ENCODE results near the gene MECR. TPM values are rescaled to one million over a fixed set of nuclear protein-coding genes. Genes with fewer than 3 reads are reported as not detected.

The MECR gene
- total and polyA plus RNA-seq, 10 of the 15 experiments (the other 5 are each of a cell fraction or from before 2014, with no cell fraction given): 7.6 to 66.3 (median 38.7) TPM

- no TSS peak for BruUV-seq (replicated peaks)
- Histone ChIP-seq H3K4me1 (ENCODE audit: control insufficient read depth, insufficient read depth, low read length) (peaks cover 13% of the 10 kb centered on the region; the same call in 1 of the 2 replicates), H3K9me3 (replicated peaks; ENCODE audit: control insufficient read depth, insufficient read depth, low read length) (no peaks in the 10 kb centered on the region), H3K79me2 (ENCODE audit: control insufficient read depth, insufficient read depth, low read length) (no peaks in the 10 kb centered on the region), H4K20me1 (ENCODE audit: control insufficient read depth, insufficient read depth) (no peaks in the 10 kb centered on the region), H3K27me3 (replicated peaks in 1 of 2; ENCODE audit: control insufficient read depth in 2 of 2, insufficient read depth in 2 of 2, low read length in 1 of 2) (no peaks in the 10 kb centered on the region), H2AFZ (ENCODE audit: control insufficient read depth, low read depth, low read length) (peak overlapping the region; percentile 13; the same call in 1 of the 2 replicates), H3K4me3 (no peak overlapping the region), H3K4me2 (ENCODE audit: control insufficient read depth, insufficient read depth) (0 out of 2 replicates have a peak overlapping the region, but pooled peaks have one; percentile 1), H3K9ac (ENCODE audit: control insufficient read depth, insufficient read depth, low read length) (no peak overlapping the region), H3K36me3 (ENCODE audit: control insufficient read depth in 2 of 2, insufficient read depth in 2 of 2, low read length in 1 of 2) (peaks cover 2 to 4% of the 10 kb centered on the region in 2 experiments; a peak in 1 of 4 replicates), H3K27ac (ENCODE audit: control insufficient read depth, insufficient read depth) (peak overlapping the region; percentile 75)
- in situ Hi-C loops (cut with MboI): no loop called here
- ChIA-PET RAD21 (ENCODE audit: unreplicated experiment) (interaction anchor here (0.7 to 0.9 kb wide), 3 partner anchors 29 to 1680 kb away, joined by 3 read pairs; partner anchors contain the start of gene SRSF4), SMC1A (ENCODE audit: uncharacterized antibody, unreplicated experiment) (interaction anchor here (0.6 to 1.6 kb wide), 5 partner anchors 8 to 326 kb away, joined by 3 to 4 read pairs (median 3); no protein-coding TSS in a partner anchor), CTCF (interaction anchor here (1.0 to 2.7 kb wide), 4 partner anchors 8 to 329 kb away, joined by 3 to 14 read pairs (median 4); partner anchors contain the start of gene MECR), POLR2A (interaction anchor here (0.6 to 1.2 kb wide), 6 partner anchors 27 to 918 kb away, joined by 3 to 7 read pairs (median 4); partner anchors contain the start of gene SRSF4)
- 9% methylated on average over 7 of the region's 7 CpGs for WGBS (ENCODE audit: insufficient coverage, insufficient replicate concordance, low lambda C conversion rate, missing lambda C conversion rate)
- FAIRE-seq (peak; percentile 27), ATAC-seq (peak; percentile 95), DNase-seq (ENCODE audit: low read depth, low spot score) (peak; percentile 16)
- intact Hi-C loops (cut with micrococcal nuclease; ENCODE audit: unreplicated experiment): loop anchor here (2.0 kb wide), 1 partner anchor 28 kb away; no protein-coding TSS in a partner anchor
- TF ChIP-seq NFIC (IDR thresholded peaks at IDR 0.05; ENCODE audit: low read depth, low read length) (0 out of 2 replicates have a peak, but pooled peaks have one; percentile 58), ATF3 (IDR thresholded peaks at IDR 0.05; ENCODE audit: borderline replicate concordance, extremely low read depth, low read depth, low read length) (no peak), CREB1 (IDR thresholded peaks at IDR 0.05; ENCODE audit: low read depth) (0 out of 2 replicates have a peak, but pooled peaks have one; percentile 23), EP300 (IDR thresholded peaks at IDR 0.05; ENCODE audit: borderline replicate concordance in 1 of 2, control insufficient read depth in 1 of 2, low read depth in 2 of 2, low read length in 2 of 2) (peak; percentile 15 to 54; a peak in 1 of 4 replicates), BACH1 (IDR thresholded peaks at IDR 0.05; ENCODE audit: borderline replicate concordance) (peak; percentile 51; the same call in 1 of the 2 replicates), BCLAF1 (IDR thresholded peaks at IDR 0.05) (no peak), NBN (IDR thresholded peaks at IDR 0.05) (peak; percentile 73), ZBTB11 (CRISPR knock-in tag; IDR thresholded peaks at IDR 0.05) (no peak), MEF2B (IDR thresholded peaks at IDR 0.05; ENCODE audit: partially characterized antibody, poor library complexity, severe bottlenecking) (peak; percentile 26), ZNF217 (IDR thresholded peaks at IDR 0.05) (no peak), SUZ12 (IDR thresholded peaks at IDR 0.05; ENCODE audit: unreplicated experiment) (no peak), JUND (IDR thresholded peaks at IDR 0.05; ENCODE audit: low read depth, low read length) (0 out of 2 replicates have a peak, but pooled peaks have one; percentile 64), ZNF384 (IDR thresholded peaks at IDR 0.05; ENCODE audit: borderline replicate concordance, low read depth, low read length) (peak; percentile 65; the same call in 1 of the 2 replicates)
Measured at GRCh38 chr1:29210278-29211085, 20.3 kb downstream of the MECR start.
